Osteocyte (in vitro differentiated cells): ENCODE results near the gene SPSB4. TPM values are rescaled to one million over a fixed set of nuclear protein-coding genes. Genes with fewer than 3 reads are reported as not detected.

Source experiments
- DNase-seq: peaks from one replicate; pipeline ENCODE4 v3.0.0; 2021; ENCODE audit warnings: mixed read lengths; ENCODE audit not compliant: unreplicated experiment; ENCODE audit errors: extremely low spot score
- H3K27ac Mint-ChIP-seq: one replicate; pipeline ENCODE4 v1.8.0; 2021; ENCODE audit warnings: mild to moderate bottlenecking, mixed read lengths; ENCODE audit not compliant: unreplicated experiment
- H3K27me3 Mint-ChIP-seq: one replicate; pipeline ENCODE4 v1.8.0; 2021; ENCODE audit warnings: mixed read lengths; ENCODE audit not compliant: unreplicated experiment
- H3K36me3 Mint-ChIP-seq: one replicate; pipeline ENCODE4 v1.8.0; 2021; ENCODE audit warnings: mixed read lengths; ENCODE audit not compliant: unreplicated experiment
- H3K4me1 Mint-ChIP-seq: one replicate; pipeline ENCODE4 v1.8.0; 2021; ENCODE audit warnings: mixed read lengths; ENCODE audit not compliant: unreplicated experiment
- H3K4me3 Mint-ChIP-seq: one replicate; pipeline ENCODE4 v1.8.0; 2021; ENCODE audit warnings: mild to moderate bottlenecking, moderate library complexity, mixed read lengths; ENCODE audit not compliant: unreplicated experiment
- H3K9me3 Mint-ChIP-seq: one replicate; pipeline ENCODE4 v1.8.0; 2021; ENCODE audit warnings: mixed read lengths; ENCODE audit not compliant: unreplicated experiment
- CTCF ChIP-seq: fragments of 200-600 bp; sonication (generic); IDR thresholded peaks from 2 replicates; pipeline ENCODE4 v1.5.0; 2021; ENCODE audit warnings: antibody characterized with exemption, mild to moderate bottlenecking, moderate library complexity
- total RNA-seq: library from RNA; stranded (reverse); gene quantifications from 2 replicates; pipeline ENCODE4 v1.2.1, GENCODE V29; 2021

SPSB4 gene
- total RNA-seq, 1 donor from 2014 or later = 3.3 TPM

- no peak for TF ChIP-seq CTCF
- Mint-ChIP-seq H3K9me3 (no peaks in the 10 kb centered on the region), H3K27ac (no peak overlapping the region), H3K4me1 (no peaks in the 10 kb centered on the region), H3K36me3 (no peaks in the 10 kb centered on the region), H3K27me3 (peaks cover 19% of the 10 kb centered on the region), H3K4me3 (no peak overlapping the region)
- DNase-seq = no peak
These were observed 132.5 kb downstream of the SPSB4 start for GRCh38 chr3:141183606-141184005.

- TF ChIP-seq CTCF = no peak
- Mint-ChIP-seq H3K4me3 (no peak overlapping the region), H3K27me3 (peaks cover 19% of the 10 kb centered on the region), H3K27ac (no peak overlapping the region), H3K36me3 (no peaks in the 10 kb centered on the region), H3K4me1 (no peaks in the 10 kb centered on the region), H3K9me3 (no peaks in the 10 kb centered on the region)
- no peak for DNase-seq
These were observed 133.3 kb downstream of the SPSB4 start for GRCh38 chr3:141184430-141184829.

DNA sequence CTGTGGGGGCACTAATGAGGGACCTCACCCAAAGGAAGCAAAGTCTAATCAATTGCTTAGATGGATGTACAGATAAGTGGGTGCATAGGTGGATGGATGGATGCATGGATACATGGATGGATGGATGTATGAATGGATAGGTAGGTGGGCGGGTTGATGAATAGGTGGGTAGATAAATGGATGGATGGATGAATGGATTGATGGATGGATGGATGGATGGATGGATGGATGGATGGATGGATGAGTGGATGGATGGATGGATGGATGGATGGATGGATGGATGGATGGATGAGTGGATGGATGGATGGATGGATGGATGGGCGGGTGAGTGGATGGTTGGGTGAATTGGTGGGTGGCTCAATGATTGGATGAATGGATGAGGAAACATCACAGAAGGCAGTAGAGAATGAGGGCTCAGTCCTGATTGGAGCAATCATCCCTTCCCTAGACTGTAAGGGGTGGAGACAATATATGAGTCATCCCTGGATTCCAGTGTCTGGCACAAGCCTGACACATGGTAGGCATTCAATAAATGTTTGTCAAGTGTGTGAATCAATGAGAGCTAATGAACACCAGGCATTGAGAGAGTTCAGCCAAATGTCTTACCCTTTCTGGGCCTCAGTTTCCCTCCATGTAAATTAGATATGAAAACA, 140.1 kb downstream of the SPSB4 start:
- DNase-seq = no peak
- no peak for TF ChIP-seq CTCF
- no peak overlapping the region for H3K27ac Mint-ChIP-seq
- H3K4me1 Mint-ChIP-seq = peaks cover 5% of the 10 kb centered on the region
- H3K27me3 Mint-ChIP-seq = peaks cover 19% of the 10 kb centered on the region
- no peak overlapping the region for H3K4me3 Mint-ChIP-seq
- peaks cover 8% of the 10 kb centered on the region for H3K9me3 Mint-ChIP-seq
- H3K36me3 Mint-ChIP-seq = no peaks in the 10 kb centered on the region

- peaks cover 5% of the 10 kb centered on the region for H3K4me1 Mint-ChIP-seq
These were observed 141.2 kb downstream of the SPSB4 start for GRCh38 chr3:141192345-141192744.

More at GRCh38 chr3:141192345-141192744, 141.2 kb downstream of the SPSB4 start:
- H3K27ac Mint-ChIP-seq = no peak overlapping the region
- peak; percentile 99 for DNase-seq
- H3K36me3 Mint-ChIP-seq = no peaks in the 10 kb centered on the region
- peaks cover 19% of the 10 kb centered on the region for H3K9me3 Mint-ChIP-seq
- TF ChIP-seq CTCF = peak; percentile 99
- H3K4me3 Mint-ChIP-seq = no peak overlapping the region
- peaks cover 23% of the 10 kb centered on the region for H3K27me3 Mint-ChIP-seq
